Liver (tissue), 9 donors: Measurements from ENCODE around the gene TRIM14. TPM values are rescaled to one million over a fixed set of nuclear protein-coding genes. Genes with fewer than 3 reads are reported as not detected.
A peak's percentile ranks its signal among the peaks of the same experiment; 100 is the strongest.

Experiments
- DNase-seq: peaks from one replicate; pipeline ENCODE4 v3.0.0-alpha.2; 2017; ENCODE audit warnings: low spot score
- H3K27ac ChIP-seq, 2 donors: one replicate each; pipeline ENCODE4 v1.7.0; 2013; ENCODE audit warnings: inconsistent platforms in 2 of 2, low read length in 2 of 2, control low read depth in 1 of 2, low read depth in 1 of 2, mild to moderate bottlenecking in 1 of 2
- H3K27me3 ChIP-seq, 4 donors: one replicate each; pipeline versions ENCODE4 v1.6.1 to v1.7.0; 2013; ENCODE audit warnings: low read length in 3 of 4, inconsistent platforms in 1 of 4, mild to moderate bottlenecking in 1 of 4, moderate library complexity in 1 of 4; ENCODE audit not compliant: control insufficient read depth in 4 of 4, insufficient read depth in 4 of 4
- H3K36me3 ChIP-seq, 4 donors: one replicate each; pipeline versions ENCODE4 v1.6.1 to v1.7.0; 2013; ENCODE audit warnings: low read length in 3 of 4, mild to moderate bottlenecking in 3 of 4, low read depth in 1 of 4, moderate library complexity in 1 of 4; ENCODE audit not compliant: control insufficient read depth in 4 of 4, insufficient read depth in 3 of 4
- H3K4me1 ChIP-seq, 4 donors: one replicate each; pipeline versions ENCODE4 v1.6.1 to v1.7.0; 2013; ENCODE audit warnings: low read length in 3 of 4, mild to moderate bottlenecking in 3 of 4, moderate library complexity in 1 of 4; ENCODE audit not compliant: control insufficient read depth in 4 of 4, insufficient read depth in 4 of 4
- H3K4me3 ChIP-seq, 3 donors: one replicate each; pipeline versions ENCODE4 v1.6.1 to v1.7.0; 2013; ENCODE audit warnings: low read length in 3 of 3, control low read depth in 1 of 3, low read depth in 1 of 3, mild to moderate bottlenecking in 1 of 3
- H3K9ac ChIP-seq, 2 donors: one replicate each; pipeline ENCODE4 v1.7.0; 2013; ENCODE audit warnings: low read length in 2 of 2, mild to moderate bottlenecking in 2 of 2, moderate library complexity in 2 of 2, control low read depth in 1 of 2, low read depth in 1 of 2
- H3K9me3 ChIP-seq, 4 donors: one replicate each; pipeline versions ENCODE4 v1.6.1 to v1.7.0; 2013; ENCODE audit warnings: low read length in 3 of 4; ENCODE audit not compliant: control insufficient read depth in 4 of 4
- CTCF ChIP-seq: fragments of 150-350 bp; IDR thresholded peaks from 2 replicates; pipeline ENCODE4 v1.5.1; 2017; ENCODE audit warnings: improper control_type of control experiment, low read depth, low read length; ENCODE audit not compliant: missing input control
- EGR1 ChIP-seq, 2 donors: IDR thresholded peaks; 2 replicates each; pipeline ENCODE4 v1.6.1; 2016 to 2018; ENCODE audit warnings: antibody characterized with exemption in 2 of 2, low read depth in 2 of 2
- FOXA1 ChIP-seq: IDR thresholded peaks from 2 replicates; pipeline ENCODE4 v1.6.1; 2016; ENCODE audit warnings: antibody characterized with exemption
- FOXA2 ChIP-seq: IDR thresholded peaks from 2 replicates; pipeline ENCODE4 v1.6.1; 2016; ENCODE audit warnings: antibody characterized with exemption
- GABPA ChIP-seq, 2 donors: IDR thresholded peaks in 1 of 2; conservative IDR thresholded peaks in 1 of 2; 2 replicates each; pipeline ENCODE4 v1.6.1; 2016; ENCODE audit warnings: antibody characterized with exemption in 2 of 2, mild to moderate bottlenecking in 1 of 2, moderate library complexity in 1 of 2
- HNF4A ChIP-seq, 2 donors: conservative IDR thresholded peaks; 2 replicates each; pipeline ENCODE4 v1.6.1; 2016; ENCODE audit warnings: antibody characterized with exemption in 2 of 2, mild to moderate bottlenecking in 2 of 2
- JUND ChIP-seq, 2 donors: IDR thresholded peaks; 2 replicates each; pipeline ENCODE4 v1.6.1; 2016; ENCODE audit warnings: antibody characterized with exemption in 2 of 2
- MAX ChIP-seq: IDR thresholded peaks from 2 replicates; pipeline ENCODE4 v1.6.1; 2016; ENCODE audit warnings: antibody characterized with exemption
- REST ChIP-seq: IDR thresholded peaks from 2 replicates; pipeline ENCODE4 v1.6.1; 2016; ENCODE audit warnings: antibody characterized with exemption, mild to moderate bottlenecking
- RXRA ChIP-seq, 2 donors: IDR thresholded peaks; 2 replicates each; pipeline ENCODE4 v1.6.1; 2017 to 2018; ENCODE audit warnings: antibody characterized with exemption in 2 of 2, mild to moderate bottlenecking in 1 of 2
- SP1 ChIP-seq: IDR thresholded peaks from 2 replicates; pipeline ENCODE4 v1.6.1; 2018; ENCODE audit warnings: antibody characterized with exemption, mild to moderate bottlenecking
- TAF1 ChIP-seq: conservative IDR thresholded peaks from 2 replicates; pipeline ENCODE4 v1.6.1; 2016; ENCODE audit warnings: antibody characterized with exemption, mild to moderate bottlenecking
- YY1 ChIP-seq: IDR thresholded peaks from 2 replicates; pipeline ENCODE4 v1.6.1; 2016; ENCODE audit warnings: antibody characterized with exemption, mild to moderate bottlenecking
- ZBTB33 ChIP-seq: IDR thresholded peaks from 2 replicates; pipeline ENCODE4 v1.6.1; 2016; ENCODE audit warnings: antibody characterized with exemption
- WGBS: extraction: QIAGEN DNeasy Blood & Tissue Kit; methylation state at CpG from one replicate; pipeline ENCODE4 v1.1.7; 2013; 5-methylcytosine and 5-hydroxymethylcytosine counted together
- polyA plus RNA-seq, 2 donors: library from polyadenylated mRNA; stranded (reverse) in 1 of 2; unstranded in 1 of 2; fragments of 200-250 nt in 1 of 2; fragments of >200 nt in 1 of 2; fragmentation: Nextera tagmentation in 1 of 2; extraction: Ambion mirVana in 1 of 2; gene quantifications; one replicate each; pipeline versions ENCODE4 v1.2.1 to v1.2.3, GENCODE V29; 2013 to 2015
- total RNA-seq, 2 donors: library from RNA; depleted of rRNA; stranded (reverse); fragments of >200 nt; gene quantifications; one replicate each; pipeline ENCODE4 v1.2.3, GENCODE V29; 2014
- donor health status: healthy.
- donor health status: healthy.
- donor health status: healthy.
- donor health status: healthy.
- donor health status: healthy.

Gene TRIM14
- total and polyA plus RNA-seq, 4 donors: 15.2 to 22.0 (median 17.8) TPM

- Histone ChIP-seq H3K9me3 (no peaks in the 10 kb centered on the region), H3K9ac (no peak overlapping the region), H3K27ac (no peak overlapping the region), H3K27me3 (no peaks in the 10 kb centered on the region), H3K36me3 (peaks cover 5 to 20% (median 16%) of the 10 kb centered on the region in 4 donors), H3K4me1 (no peaks in the 10 kb centered on the region), H3K4me3 (no peak overlapping the region)
- no peak for DNase-seq
- TF ChIP-seq ZBTB33 (no peak), MAX (no peak), FOXA2 (no peak), GABPA (IDR thresholded peaks at IDR 0.05 in 1 of 2, conservative IDR thresholded peaks at IDR 0.05 in 1 of 2) (no peak), CTCF (no peak), HNF4A (conservative IDR thresholded peaks at IDR 0.05) (no peak), YY1 (no peak), JUND (IDR thresholded peaks at IDR 0.05) (no peak), FOXA1 (no peak), REST (no peak), TAF1 (no peak), SP1 (no peak), EGR1 (IDR thresholded peaks at IDR 0.05; ENCODE audit: low read depth in 2 of 2) (no peak)
- 90% methylated on average over 8 of the region's 8 CpGs for WGBS
Measured at GRCh38 chr9:98022447-98022846, 96.6 kb downstream of the TRIM14 start.

- 73% methylated on average over 8 of the region's 8 CpGs for WGBS
- no peak for DNase-seq
- no peak overlapping the region for H3K9ac ChIP-seq
Measured at GRCh38 chr9:98021306-98022040, 97.5 kb downstream of the TRIM14 start.

More at GRCh38 chr9:98021306-98022040, 97.5 kb downstream of the TRIM14 start:
- peak in 1 of 2 donors; percentile 11 for TF ChIP-seq HNF4A (conservative IDR thresholded peaks at IDR 0.05)
- TF ChIP-seq RXRA (IDR thresholded peaks at IDR 0.05): no peak
- H3K36me3 ChIP-seq: peaks cover 5 to 26% (median 23%) of the 10 kb centered on the region in 4 donors
- no peaks in the 10 kb centered on the region for H3K9me3 ChIP-seq
- no peaks in the 10 kb centered on the region for H3K27me3 ChIP-seq
- no peak overlapping the region for H3K27ac ChIP-seq
- H3K4me1 ChIP-seq: no peaks in the 10 kb centered on the region
- no peak overlapping the region for H3K4me3 ChIP-seq
